GM10248 (cell line): ENCODE data around the gene DOCK1.
"Not testable (repeated sequence)": the region's sequence is repeated elsewhere in the genome, so short reads cannot be mapped to it uniquely, and the experiment has no call there.

Experiments
- CTCF ChIA-PET: fragments of 300-600 bp; sonication (Branson Sonifier 250); formaldehyde crosslinking; extraction: SDS; loops from one replicate; lab custom pipeline; 2021; ENCODE audit warnings: antibody characterized with exemption; lab: Yijun Ruan, JAX
- POLR2A ChIA-PET: fragments of 350-650 bp; sonication (Branson Sonifier 250); formaldehyde crosslinking; extraction: SDS; loops from one replicate; lab custom pipeline; 2020; ENCODE audit warnings: antibody characterized with exemption; lab: Yijun Ruan, JAX
- DNase-seq: peaks from one replicate; pipeline ENCODE4 v3.0.0; 2012; ENCODE audit errors: extremely low spot score
- TF ChIP-seq, protein P1 (sequence below): IDR thresholded peaks from 2 replicates; pipeline ENCODE4 v1.5.1; 2012; ENCODE audit warnings: mild to moderate bottlenecking, low read depth; ENCODE audit errors: extremely low read depth, missing control alignments, control extremely low read depth

DOCK1 gene

DNA sequence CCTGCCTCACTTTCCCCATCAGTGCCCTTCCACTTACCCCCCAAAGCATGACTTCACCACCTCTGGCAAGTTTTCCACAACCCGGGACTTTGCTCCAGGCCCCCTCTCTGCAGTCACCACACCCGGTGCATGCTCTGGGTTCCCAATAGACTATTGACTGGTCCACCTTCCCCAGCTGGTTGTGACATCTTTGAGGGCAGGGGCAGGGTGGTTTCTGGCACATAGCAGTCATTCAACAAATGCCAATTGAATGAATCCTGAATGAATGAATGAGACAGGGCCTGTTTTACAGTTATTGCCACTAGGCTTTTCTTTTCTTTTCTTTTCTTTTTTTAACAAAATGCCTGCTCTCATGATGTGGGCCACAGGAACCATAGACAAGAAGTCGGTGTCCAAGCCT is 28.8 kb upstream of the DOCK1 start:
- POLR2A ChIA-PET: no interaction called here

DNA sequence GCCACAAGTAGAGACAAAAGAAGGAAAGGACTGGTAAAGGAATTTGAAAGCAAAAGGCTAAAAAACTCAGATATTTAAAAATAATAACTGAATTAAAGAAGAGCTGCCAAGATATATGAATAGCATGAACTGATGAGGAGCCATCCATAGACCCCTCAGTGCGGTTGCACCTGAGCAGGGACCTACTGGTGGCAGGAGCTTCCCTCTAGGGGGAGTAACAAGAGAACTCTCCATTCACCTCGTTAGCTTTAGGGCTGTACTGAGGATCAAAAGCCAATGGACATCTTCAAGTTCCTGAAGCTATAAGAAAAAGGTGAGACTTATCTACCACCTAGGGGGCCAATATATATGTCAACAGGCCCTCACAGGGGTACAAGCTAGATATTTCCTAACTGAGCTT is 27.8 kb upstream of the DOCK1 start:
- CTCF ChIA-PET: no interaction called here
- DNase-seq: no peak
- POLR2A ChIA-PET: no interaction called here
- TF ChIP-seq, protein P1, sequence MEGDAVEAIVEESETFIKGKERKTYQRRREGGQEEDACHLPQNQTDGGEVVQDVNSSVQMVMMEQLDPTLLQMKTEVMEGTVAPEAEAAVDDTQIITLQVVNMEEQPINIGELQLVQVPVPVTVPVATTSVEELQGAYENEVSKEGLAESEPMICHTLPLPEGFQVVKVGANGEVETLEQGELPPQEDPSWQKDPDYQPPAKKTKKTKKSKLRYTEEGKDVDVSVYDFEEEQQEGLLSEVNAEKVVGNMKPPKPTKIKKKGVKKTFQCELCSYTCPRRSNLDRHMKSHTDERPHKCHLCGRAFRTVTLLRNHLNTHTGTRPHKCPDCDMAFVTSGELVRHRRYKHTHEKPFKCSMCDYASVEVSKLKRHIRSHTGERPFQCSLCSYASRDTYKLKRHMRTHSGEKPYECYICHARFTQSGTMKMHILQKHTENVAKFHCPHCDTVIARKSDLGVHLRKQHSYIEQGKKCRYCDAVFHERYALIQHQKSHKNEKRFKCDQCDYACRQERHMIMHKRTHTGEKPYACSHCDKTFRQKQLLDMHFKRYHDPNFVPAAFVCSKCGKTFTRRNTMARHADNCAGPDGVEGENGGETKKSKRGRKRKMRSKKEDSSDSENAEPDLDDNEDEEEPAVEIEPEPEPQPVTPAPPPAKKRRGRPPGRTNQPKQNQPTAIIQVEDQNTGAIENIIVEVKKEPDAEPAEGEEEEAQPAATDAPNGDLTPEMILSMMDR: no peak

More for the DNA sequence above, 28.8 kb upstream of the DOCK1 start:
- CTCF ChIA-PET: no interaction called here
- no peak for DNase-seq
- TF ChIP-seq, protein P1: no peak

DNA sequence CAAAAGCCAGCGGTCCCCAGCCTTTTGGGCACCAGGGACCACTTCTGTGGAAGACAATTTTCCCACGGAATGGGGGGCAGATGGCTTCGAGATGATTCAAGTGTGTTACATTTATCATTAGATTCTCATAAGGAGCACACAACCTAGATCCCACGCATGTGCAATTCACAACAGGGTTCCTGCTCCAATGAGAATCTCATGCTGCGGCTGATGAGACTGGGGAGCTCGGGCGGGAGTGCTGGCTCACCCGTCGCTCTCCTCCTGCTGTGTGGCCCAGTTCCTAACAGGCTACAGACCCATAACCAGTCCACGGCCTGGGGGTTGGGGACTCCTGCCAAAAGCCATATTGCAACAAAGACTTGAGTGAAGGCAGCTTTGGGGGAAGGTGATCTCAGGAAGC is 26.6 kb upstream of the DOCK1 start:
- CTCF ChIA-PET: no interaction called here

DNA sequence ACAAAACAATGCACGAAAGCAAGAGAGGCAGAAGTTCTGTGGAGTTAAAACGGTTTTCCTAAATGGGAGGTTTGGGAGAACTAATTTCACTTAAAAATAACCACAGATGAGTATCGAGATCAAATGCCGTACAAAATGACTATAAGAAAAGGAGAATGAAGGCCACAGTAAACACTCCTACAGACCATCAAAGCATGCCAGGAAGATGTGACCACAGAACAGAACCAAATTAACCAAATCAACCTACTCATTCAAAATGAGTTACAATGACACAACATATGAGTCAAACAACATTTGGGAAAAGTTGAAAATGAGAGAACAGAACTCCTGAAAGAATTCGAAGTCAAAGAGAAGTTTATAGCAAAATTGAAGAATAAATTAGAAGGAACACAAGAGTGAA is 24.3 kb upstream of the DOCK1 start:
- ChIA-PET CTCF (no interaction called here), POLR2A (no interaction called here)
- TF ChIP-seq, protein P1: no peak
- no peak for DNase-seq

More for the DNA sequence above, 26.6 kb upstream of the DOCK1 start:
- POLR2A ChIA-PET: no interaction called here
- TF ChIP-seq, protein P1: no peak
- DNase-seq: no peak

DNA sequence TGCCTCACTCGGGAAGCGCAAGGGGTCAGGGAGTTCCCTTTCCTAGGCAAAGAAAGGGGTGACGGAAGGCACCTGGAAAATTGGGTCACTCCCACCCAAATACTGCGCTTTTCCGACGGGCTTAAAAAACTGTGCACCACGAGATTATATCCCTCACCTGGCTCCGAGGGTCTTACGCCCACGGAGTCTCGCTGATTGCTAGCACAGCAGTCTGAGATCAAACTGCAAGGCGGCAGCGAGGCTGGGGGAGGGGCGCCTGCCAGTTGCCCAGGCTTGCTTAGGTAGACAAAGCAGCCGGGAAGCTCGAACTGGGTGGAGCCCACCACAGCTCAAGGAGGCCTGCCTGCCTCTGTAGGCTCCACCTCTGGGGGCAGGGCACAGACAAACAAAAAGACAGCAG is 23.2 kb upstream of the DOCK1 start:
- DNase-seq, CTCF ChIA-PET, POLR2A ChIA-PET: not testable (repeated sequence)

DNA sequence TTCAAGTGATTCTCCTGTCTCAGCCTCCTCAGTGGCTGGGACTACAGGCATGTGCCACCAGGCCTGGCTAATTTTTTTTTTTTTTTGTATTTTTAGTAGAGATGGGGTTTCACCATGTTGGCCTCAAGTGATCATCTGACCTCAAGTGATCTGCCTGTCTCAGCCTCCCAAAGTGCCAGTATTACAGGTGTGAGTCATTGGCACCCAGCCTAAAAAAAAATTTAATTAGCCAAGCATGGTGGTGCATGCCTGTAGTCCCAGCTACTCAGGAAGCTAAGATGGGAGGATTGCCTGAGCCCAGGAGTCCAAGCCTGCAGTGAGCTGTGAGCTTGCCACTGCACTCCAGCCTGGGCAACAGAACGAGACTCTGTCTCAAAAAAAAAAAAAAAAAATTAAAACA is 16.8 kb upstream of the DOCK1 start:
- CTCF ChIA-PET, DNase-seq, POLR2A ChIA-PET: not testable (repeated sequence)

DNA sequence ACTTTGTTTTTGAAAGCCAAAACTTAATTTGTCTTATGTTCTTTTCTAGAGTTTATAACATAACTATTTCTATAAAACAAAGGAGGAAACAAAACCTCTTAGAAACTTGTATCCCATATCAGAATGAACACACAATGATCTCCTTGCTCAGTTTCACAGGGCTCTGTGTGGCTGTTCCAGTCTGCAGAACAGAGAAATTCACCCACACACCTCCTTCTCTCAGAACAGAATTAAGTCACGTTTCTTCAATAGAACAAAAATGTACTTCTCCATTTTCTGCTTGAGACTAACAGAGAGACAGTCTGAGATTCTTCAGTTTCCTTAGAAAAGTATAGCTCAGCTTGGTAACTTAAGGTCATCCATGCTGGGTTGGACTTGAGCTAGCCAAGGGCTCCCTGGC is 15.8 kb upstream of the DOCK1 start:
- POLR2A ChIA-PET: no interaction called here
- CTCF ChIA-PET: no interaction called here
- DNase-seq: no peak
- TF ChIP-seq, protein P1: no peak

DNA sequence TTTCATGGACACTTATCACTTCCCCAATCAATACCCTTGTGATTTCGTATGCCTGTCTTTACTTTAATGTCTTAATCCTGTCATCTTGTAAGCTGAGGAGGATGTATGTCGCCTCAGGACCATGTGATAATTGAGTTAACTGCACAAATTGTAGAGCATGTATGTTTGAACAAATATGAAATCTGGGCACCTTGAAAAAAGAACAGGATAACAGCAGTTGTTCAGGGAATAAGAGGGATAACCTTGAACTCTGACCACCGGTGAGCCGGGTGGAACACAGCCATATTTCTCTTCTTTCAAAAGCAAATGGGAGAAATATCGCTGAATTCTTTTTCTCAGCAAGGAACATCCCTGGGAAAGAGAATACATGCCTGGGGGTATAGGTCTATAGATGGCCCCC is 14.4 kb upstream of the DOCK1 start:
- CTCF ChIA-PET, POLR2A ChIA-PET, DNase-seq: not testable (repeated sequence)
